H1 (cell line): Measurements from ENCODE around the gene BPIFB6. TPM values are rescaled to one million over a fixed set of nuclear protein-coding genes. Genes with fewer than 3 reads are reported as not detected.

Source experiments
- CTCF ChIA-PET: fragments of 300-600 bp; sonication (Branson Sonifier 250); formaldehyde crosslinking; loops from one replicate; lab custom pipeline; 2021; ENCODE audit not compliant: partially characterized antibody; lab: Charles Lee
- POLR2A ChIA-PET: fragments of 300-600 bp; sonication (Branson Sonifier 250); formaldehyde crosslinking; loops from one replicate; lab custom pipeline; 2021; ENCODE audit warnings: inconsistent platforms; ENCODE audit not compliant: partially characterized antibody; lab: Charles Lee
- DNase-seq, 2 experiments: peaks; one replicate each; pipeline versions ENCODE4 v3.0.0 to v3.0.0-alpha.2; 2010 to 2022; ENCODE audit warnings: low spot score in 2 of 2, low read depth in 1 of 2, mixed read lengths in 1 of 2
- FAIRE-seq: peaks from 2 replicates; lab custom pipeline; 2011; peaks lifted over from hg19 to GRCh38; lab: Jason Lieb, UNC
- H2AFZ ChIP-seq: 2 replicates; pipeline ENCODE4 v1.8.1; 2012; ENCODE audit warnings: low read length, inconsistent platforms
- H2AK5ac ChIP-seq: 2 replicates; pipeline ENCODE4 v1.6.1; 2013; ENCODE audit warnings: low read depth, low read length
- H2BK120ac ChIP-seq: replicated peaks from 2 replicates; pipeline ENCODE3; 2013; ENCODE audit warnings: low read depth, low read length, inconsistent platforms
- H2BK12ac ChIP-seq: 2 replicates; pipeline ENCODE4 v1.6.1; 2013; ENCODE audit warnings: low read depth, low read length
- H2BK15ac ChIP-seq: 2 replicates; pipeline ENCODE4 v1.6.1; 2013; ENCODE audit warnings: low read length
- H2BK20ac ChIP-seq: 2 replicates; pipeline ENCODE4 v1.6.1; 2013; ENCODE audit warnings: low read length
- H2BK5ac ChIP-seq: 2 replicates; pipeline ENCODE4 v1.6.1; 2013; ENCODE audit warnings: low read depth, low read length
- H3K14ac ChIP-seq: 2 replicates; pipeline ENCODE4 v1.6.1; 2013; ENCODE audit warnings: inconsistent platforms; ENCODE audit not compliant: insufficient read length
- H3K18ac ChIP-seq: 2 replicates; pipeline ENCODE4 v1.6.1; 2013; ENCODE audit warnings: low read length; ENCODE audit errors: extremely low read depth
- H3K23ac ChIP-seq: 2 replicates; pipeline ENCODE4 v1.6.1; 2013; ENCODE audit warnings: inconsistent platforms; ENCODE audit not compliant: insufficient read length
- H3K23me2 ChIP-seq: 2 replicates; pipeline ENCODE4 v1.6.1; 2013; ENCODE audit warnings: low read depth, low read length
- H3K27ac ChIP-seq: 2 replicates; pipeline ENCODE4 v1.6.1; 2011; ENCODE audit warnings: low read depth, low read length, inconsistent platforms
- H3K27me3 ChIP-seq, 4 experiments: replicated peaks in 1 of 4; 1 replicate in 1 of 4; 2 replicates in 3 of 4; pipeline versions ENCODE4 v1.6.1 to v1.8.1; 2011 to 2013; ENCODE audit warnings: low read length in 3 of 4, mild to moderate bottlenecking in 3 of 4, inconsistent platforms in 2 of 4, mixed read lengths in 2 of 4, moderate library complexity in 1 of 4; ENCODE audit not compliant: control insufficient read depth in 3 of 4, insufficient read depth in 3 of 4; ENCODE audit errors: extremely low read depth in 1 of 4
- H3K36me3 ChIP-seq, 4 experiments: 2 replicates each; pipeline versions ENCODE4 v1.6.1 to v1.8.1; 2011 to 2013; ENCODE audit warnings: mild to moderate bottlenecking in 4 of 4, low read length in 3 of 4, moderate library complexity in 2 of 4, control low read depth in 1 of 4, inconsistent platforms in 1 of 4; ENCODE audit not compliant: insufficient read depth in 4 of 4, control insufficient read depth in 2 of 4
- H3K4ac ChIP-seq: replicated peaks from 2 replicates; pipeline ENCODE3; 2013; ENCODE audit warnings: low read length, low read depth, mixed read lengths, inconsistent platforms; ENCODE audit not compliant: insufficient read length
- H3K4me1 ChIP-seq, 4 experiments: replicated peaks in 1 of 4; 1 replicate in 1 of 4; 2 replicates in 3 of 4; pipeline versions ENCODE4 v1.6.1 to v1.8.1; 2011 to 2013; ENCODE audit warnings: low read length in 3 of 4, inconsistent platforms in 2 of 4, mixed read lengths in 1 of 4; ENCODE audit not compliant: insufficient read depth in 4 of 4, control insufficient read depth in 3 of 4
- H3K4me2 ChIP-seq, 2 experiments: 2 replicates each; pipeline versions ENCODE4 v1.6.1 to v1.8.1; 2011 to 2013; ENCODE audit warnings: low read depth in 2 of 2, low read length in 2 of 2, control low read depth in 1 of 2, inconsistent platforms in 1 of 2, mild to moderate bottlenecking in 1 of 2; ENCODE audit not compliant: insufficient read depth in 1 of 2
- H3K4me3 ChIP-seq, 4 experiments: fragments of 200-600, 300-600 bp in 1 of 4; sonication (generic), shearing (Covaris generic), sonication (Bioruptor Twin) in 1 of 4; 2 replicates each; pipeline versions ENCODE4 v1.5.1 to v1.8.1; 2011 to 2016; ENCODE audit warnings: low read length in 4 of 4, low read depth in 3 of 4, control low read depth in 2 of 4, inconsistent platforms in 2 of 4, mild to moderate bottlenecking in 2 of 4, mixed read lengths in 1 of 4, moderate library complexity in 1 of 4; ENCODE audit not compliant: insufficient read depth in 2 of 4; ENCODE audit errors: extremely low read depth in 1 of 4
- H3K56ac ChIP-seq: replicated peaks from 2 replicates; pipeline ENCODE3; 2013; ENCODE audit warnings: low read depth, mild to moderate bottlenecking, mixed read lengths, low read length, inconsistent platforms; ENCODE audit not compliant: insufficient read length
- H3K79me1 ChIP-seq: 2 replicates; pipeline ENCODE4 v1.6.1; 2013; ENCODE audit warnings: low read depth, low read length, control low read depth
- H3K79me2 ChIP-seq, 2 experiments: 2 replicates each; pipeline versions ENCODE4 v1.6.1 to v1.8.1; 2012 to 2013; ENCODE audit warnings: low read length in 2 of 2, mild to moderate bottlenecking in 2 of 2, inconsistent platforms in 1 of 2; ENCODE audit not compliant: insufficient read depth in 2 of 2, control insufficient read depth in 1 of 2
- H3K9ac ChIP-seq, 4 experiments: replicated peaks in 1 of 4; 1 replicate in 1 of 4; 2 replicates in 3 of 4; pipeline versions ENCODE4 v1.6.1 to v1.8.1; 2011 to 2013; ENCODE audit warnings: low read depth in 3 of 4, low read length in 3 of 4, control low read depth in 2 of 4, mild to moderate bottlenecking in 2 of 4, moderate library complexity in 2 of 4, inconsistent platforms in 1 of 4; ENCODE audit errors: extremely low read depth in 1 of 4
- H3K9me3 ChIP-seq, 2 experiments: 2 replicates each; pipeline versions ENCODE4 v1.6.1 to v1.8.1; 2012 to 2013; ENCODE audit warnings: mild to moderate bottlenecking in 2 of 2, moderate library complexity in 2 of 2, control low read depth in 1 of 2, inconsistent platforms in 1 of 2, low read depth in 1 of 2, low read length in 1 of 2, mixed read lengths in 1 of 2; ENCODE audit not compliant: insufficient read depth in 2 of 2
- H4K20me1 ChIP-seq, 2 experiments: replicated peaks in 1 of 2; 2 replicates each; pipeline versions ENCODE3 to v1.8.1; 2011 to 2013; ENCODE audit warnings: inconsistent platforms in 2 of 2, low read length in 2 of 2, mild to moderate bottlenecking in 1 of 2; ENCODE audit not compliant: insufficient read depth in 2 of 2, control insufficient read depth in 1 of 2
- H4K5ac ChIP-seq: 2 replicates; pipeline ENCODE4 v1.6.1; 2013; ENCODE audit warnings: low read length, low read depth, mixed read lengths, inconsistent platforms; ENCODE audit not compliant: insufficient read length
- H4K8ac ChIP-seq: 2 replicates; pipeline ENCODE4 v1.8.0; 2013; ENCODE audit warnings: mild to moderate bottlenecking, moderate library complexity, low read length, inconsistent platforms; ENCODE audit not compliant: insufficient read depth; ENCODE audit errors: extremely low read depth
- H4K91ac ChIP-seq: replicated peaks from 2 replicates; pipeline ENCODE3; 2013; ENCODE audit warnings: low read length, mixed read lengths, inconsistent platforms; ENCODE audit not compliant: insufficient read length
- KDM5A ChIP-seq: fragments of 200-600 bp; IDR thresholded peaks from 2 replicates; pipeline ENCODE4 v1.7.1; 2012; ENCODE audit warnings: mild to moderate bottlenecking, low read length, inconsistent platforms, mixed read lengths
- WGBS, 2 experiments: shearing (Covaris generic) in 1 of 2; methylation state at CpG; one replicate each; pipeline versions ENCODE4 v1.1.6 to v1.1.7; 2013 to 2015; ENCODE audit warnings: low lambda C conversion rate in 2 of 2, mixed read lengths in 2 of 2, inconsistent platforms in 1 of 2, low coverage in 1 of 2, missing lambda C conversion rate in 1 of 2; ENCODE audit not compliant: insufficient replicate concordance in 2 of 2, insufficient coverage in 1 of 2, insufficient read length in 1 of 2; ENCODE audit errors: extremely low coverage in 1 of 2, missing lambda C conversion rate in 1 of 2; 5-methylcytosine and 5-hydroxymethylcytosine counted together
- polyA plus RNA-seq, 7 experiments: library from polyadenylated mRNA; depleted of rRNA in 3 of 7; stranded (reverse) in 5 of 7; unstranded in 2 of 7; fragments of >200 nt in 5 of 7; fragments of 200-250 nt in 2 of 7; gene quantifications; 1 replicate in 5 of 7; 2 replicates in 1 of 7; 4 replicates in 1 of 7; pipeline versions ENCODE4 v1.2.1 to v1.2.3, GENCODE V29; 2011 to 2013; ENCODE audit warnings: missing spikeins in 2 of 7, mixed read lengths in 2 of 7
- total RNA-seq: library from RNA; stranded (reverse); fragmentation: NEBNext Ultra II Directional; extraction: Animal tissue kit (Norgen Biotek cat#: 25700); gene quantifications from 2 replicates; pipeline ENCODE4 v1.2.1, GENCODE V29; 2021
- TF ChIP-seq, protein P1 (sequence below): IDR thresholded peaks from 2 replicates; pipeline ENCODE4 v1.6.1; 2012; ENCODE audit warnings: low read length, inconsistent platforms

Gene BPIFB6
- total and polyA plus RNA-seq, 2 of the 8 experiments (the other 6 are each of a cell fraction or from before 2014, with no cell fraction given): not detected

DNA sequence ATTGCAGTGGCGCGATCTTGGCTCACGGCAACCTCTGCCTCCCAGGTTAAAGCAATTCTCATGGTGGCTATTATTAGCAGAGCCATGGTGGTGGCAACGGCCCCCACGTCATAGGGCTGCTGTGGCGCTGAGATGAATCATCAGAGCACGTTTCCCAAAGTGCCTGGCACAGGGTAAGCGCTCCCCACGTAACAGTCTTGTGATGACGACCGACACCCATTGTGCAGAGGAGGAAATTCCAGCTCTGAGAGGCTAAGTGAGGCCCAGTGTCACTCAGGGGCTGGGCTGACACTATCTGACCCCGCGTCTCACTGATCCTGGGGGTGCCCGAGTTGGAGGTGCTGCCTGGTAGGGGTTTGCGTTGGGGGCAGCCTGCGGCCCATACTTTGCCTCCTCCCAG is 43.4 kb upstream of the BPIFB6 start:
- Histone ChIP-seq H3K79me1 (no peaks in the 10 kb centered on the region), H3K79me2 (no peaks in the 10 kb centered on the region), H2AFZ (no peak overlapping the region), H4K91ac (no peak overlapping the region), H2BK15ac (no peak overlapping the region), H3K4ac (no peak overlapping the region), H3K23me2 (no peaks in the 10 kb centered on the region), H3K27me3 (no peaks in the 10 kb centered on the region), H2BK12ac (no peak overlapping the region), H3K27ac (no peak overlapping the region), H2BK20ac (no peak overlapping the region), H3K18ac (no peak overlapping the region), H4K8ac (no peak overlapping the region), H2BK5ac (no peak overlapping the region), H3K36me3 (no peaks in the 10 kb centered on the region), H3K4me1 (no peaks in the 10 kb centered on the region; a peak in 1 of 7 replicates), H2BK120ac (no peak overlapping the region), H4K5ac (no peak overlapping the region), H3K23ac (no peak overlapping the region), H3K14ac (no peak overlapping the region), H3K9me3 (no peaks in the 10 kb centered on the region), H3K9ac (no peak overlapping the region), H2AK5ac (no peak overlapping the region), H3K4me3 (no peak overlapping the region), H3K56ac (no peak overlapping the region), H4K20me1 (no peaks in the 10 kb centered on the region), H3K4me2 (no peak overlapping the region)
- TF ChIP-seq, protein P1, sequence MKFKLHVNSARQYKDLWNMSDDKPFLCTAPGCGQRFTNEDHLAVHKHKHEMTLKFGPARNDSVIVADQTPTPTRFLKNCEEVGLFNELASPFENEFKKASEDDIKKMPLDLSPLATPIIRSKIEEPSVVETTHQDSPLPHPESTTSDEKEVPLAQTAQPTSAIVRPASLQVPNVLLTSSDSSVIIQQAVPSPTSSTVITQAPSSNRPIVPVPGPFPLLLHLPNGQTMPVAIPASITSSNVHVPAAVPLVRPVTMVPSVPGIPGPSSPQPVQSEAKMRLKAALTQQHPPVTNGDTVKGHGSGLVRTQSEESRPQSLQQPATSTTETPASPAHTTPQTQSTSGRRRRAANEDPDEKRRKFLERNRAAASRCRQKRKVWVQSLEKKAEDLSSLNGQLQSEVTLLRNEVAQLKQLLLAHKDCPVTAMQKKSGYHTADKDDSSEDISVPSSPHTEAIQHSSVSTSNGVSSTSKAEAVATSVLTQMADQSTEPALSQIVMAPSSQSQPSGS: no peak
- no peak for TF ChIP-seq KDM5A
- CTCF ChIA-PET: interaction anchor here (0.6 to 5.1 kb wide), 4 partner anchors 16 to 108 kb away, joined by 4 to 23 read pairs (median 11); partner anchors contain the start of gene SUN5
- POLR2A ChIA-PET: no interaction called here
- WGBS, 2 experiments: 92% methylated on average over 16 of the region's 16 CpGs; no CpG with 5 or more reads in 1 of the 2 experiments
- DNase-seq (no peak), FAIRE-seq (no peak)
